B cell (primary cell): ENCODE measurements around the gene ITGB6. TPM values are rescaled to one million over a fixed set of nuclear protein-coding genes. Genes with fewer than 3 reads are reported as not detected.

Source experiments
- ATAC-seq: fragments of 200-7000 bp; cut with Tn5 transposase; one replicate; pipeline ENCODE4 v1.10.0; 2021; ENCODE audit warnings: low read depth, mild to moderate bottlenecking, moderate number of reproducible peaks, moderate library complexity
- CTCF ChIA-PET: fragments of 350-600 bp; sonication (Branson Sonifier 250); formaldehyde crosslinking; loops from one replicate; lab custom pipeline; 2021; ENCODE audit warnings: antibody characterized with exemption, inconsistent platforms; lab: Charles Lee
- POLR2A ChIA-PET: fragments of 350-600 bp; sonication (Branson Sonifier 250); formaldehyde crosslinking; loops from one replicate; lab custom pipeline; 2021; ENCODE audit warnings: antibody characterized with exemption; lab: Charles Lee
- DNase-seq: peaks from one replicate; pipeline ENCODE4 v3.0.0; 2013
- H2AFZ ChIP-seq: 2 replicates; pipeline ENCODE4 v1.6.1; 2012; ENCODE audit warnings: mild to moderate bottlenecking, low read depth, low read length; ENCODE audit not compliant: insufficient read depth, poor library complexity, severe bottlenecking
- H3K27ac ChIP-seq, 2 donors: 1 replicate in 1 of 2; 2 replicates in 1 of 2; pipeline ENCODE4 v1.5.1; 2012 to 2013; ENCODE audit warnings: low read length in 2 of 2, mild to moderate bottlenecking in 2 of 2, moderate library complexity in 1 of 2
- H3K27me3 ChIP-seq, 4 experiments: fragments of 200-600 bp in 1 of 4; sonication (generic) in 1 of 4; replicated peaks in 1 of 4; 1 replicate in 2 of 4; 2 replicates in 2 of 4; pipeline versions ENCODE4 v1.6.1 to v1.7.0; 2013 to 2016; ENCODE audit warnings: low read length in 3 of 4, mild to moderate bottlenecking in 2 of 4, mixed read lengths in 1 of 4, moderate library complexity in 1 of 4; ENCODE audit not compliant: insufficient read depth in 4 of 4, control insufficient read depth in 3 of 4; ENCODE audit errors: control extremely low read depth in 1 of 4
- H3K36me3 ChIP-seq, 2 experiments: replicated peaks in 1 of 2; 1 replicate in 1 of 2; 2 replicates in 1 of 2; pipeline versions ENCODE4 v1.6.1 to v1.7.1; 2013; ENCODE audit warnings: low read length in 1 of 2; ENCODE audit not compliant: insufficient read depth in 2 of 2, control insufficient read depth in 1 of 2; ENCODE audit errors: control extremely low read depth in 1 of 2, extremely low read depth in 1 of 2
- H3K4me1 ChIP-seq, 2 donors: fragments of 200-600 bp in 1 of 2; sonication (generic) in 1 of 2; 1 replicate in 1 of 2; 2 replicates in 1 of 2; pipeline versions ENCODE4 v1.5.1 to v1.6.1; 2013 to 2017; ENCODE audit warnings: low read length in 2 of 2; ENCODE audit not compliant: control insufficient read depth in 2 of 2, insufficient read depth in 2 of 2
- H3K4me2 ChIP-seq: replicated peaks from 2 replicates; pipeline ENCODE3; 2012; ENCODE audit warnings: mild to moderate bottlenecking, low read depth, low read length; ENCODE audit not compliant: poor library complexity, severe bottlenecking
- H3K4me3 ChIP-seq, 5 experiments: fragments of 200-600 bp in 1 of 5; sonication (generic) in 1 of 5; 1 replicate in 3 of 5; 2 replicates in 2 of 5; pipeline versions ENCODE4 v1.5.1 to v1.7.0; 2011 to 2016; ENCODE audit warnings: low read length in 4 of 5, mild to moderate bottlenecking in 4 of 5, low read depth in 2 of 5, control low read depth in 1 of 5, moderate library complexity in 1 of 5; ENCODE audit not compliant: insufficient read depth in 1 of 5; ENCODE audit errors: control extremely low read depth in 1 of 5, extremely low read depth in 1 of 5
- H3K79me2 ChIP-seq: fragments of 200-600 bp; sonication (generic); one replicate; pipeline ENCODE4 v1.6.0; 2016; ENCODE audit warnings: low read length; ENCODE audit not compliant: control insufficient read depth, insufficient read depth
- H3K9ac ChIP-seq: fragments of 200-600 bp; sonication (generic); 2 replicates; pipeline ENCODE4 v1.6.1; 2017; ENCODE audit warnings: mild to moderate bottlenecking, low read length, moderate library complexity
- H3K9me3 ChIP-seq, 3 donors: one replicate each; pipeline versions ENCODE4 v1.6.1 to v1.7.1; 2013; ENCODE audit warnings: low read length in 2 of 3; ENCODE audit not compliant: control insufficient read depth in 2 of 3, insufficient read depth in 1 of 3; ENCODE audit errors: control extremely low read depth in 1 of 3
- H4K20me1 ChIP-seq: 2 replicates; pipeline ENCODE4 v1.6.0; 2012; ENCODE audit warnings: mild to moderate bottlenecking, low read length; ENCODE audit not compliant: insufficient read depth, control insufficient read depth, poor library complexity, severe bottlenecking
- H3K27ac Mint-ChIP-seq: one replicate; pipeline ENCODE4 v1.8.0; 2021; ENCODE audit warnings: mixed read lengths
- H3K27me3 Mint-ChIP-seq: one replicate; pipeline ENCODE4 v1.8.0; 2021; ENCODE audit warnings: mixed read lengths
- H3K4me1 Mint-ChIP-seq: one replicate; pipeline ENCODE4 v1.8.0; 2021; ENCODE audit warnings: mixed read lengths
- H3K4me3 Mint-ChIP-seq: one replicate; pipeline ENCODE4 v1.8.0; 2021; ENCODE audit warnings: mixed read lengths
- H3K9me3 Mint-ChIP-seq: one replicate; pipeline ENCODE4 v1.8.0; 2022; ENCODE audit warnings: mixed read lengths; ENCODE audit not compliant: insufficient read depth
- CTCF ChIP-seq: fragments of 200-600 bp; IDR thresholded peaks from one replicate; pipeline ENCODE4 v1.8.0; 2022; ENCODE audit warnings: antibody characterized with exemption, mild to moderate bottlenecking
- EZH2 ChIP-seq: IDR thresholded peaks from 2 replicates; pipeline ENCODE4 v1.6.1; 2012; ENCODE audit warnings: borderline replicate concordance, low read depth, mild to moderate bottlenecking, moderate library complexity, low read length; ENCODE audit not compliant: insufficient read depth, poor library complexity, severe bottlenecking
- WGBS: methylation state at CpG from one replicate; pipeline ENCODE4 v1.1.5; 2013; ENCODE audit warnings: missing lambda C conversion rate; ENCODE audit not compliant: insufficient coverage; 5-methylcytosine and 5-hydroxymethylcytosine counted together
- intact Hi-C: fragments of 100-400 bp; cut with micrococcal nuclease; formaldehyde crosslinking; loops from one replicate; pipeline ENCODE4 v1.10.0; 2022
- polyA plus RNA-seq: library from polyadenylated mRNA; depleted of rRNA; stranded (reverse); fragments of >200 nt; gene quantifications from 2 replicates; pipeline ENCODE4 v1.2.3, GENCODE V29; 2012
- total RNA-seq, 2 donors: library from RNA; stranded (reverse); fragments of 120-200 nt in 1 of 2; gene quantifications; 1 replicate in 1 of 2; 2 replicates in 1 of 2; pipeline versions ENCODE4 v1.2.3 to v1.2.4, GENCODE V29; 2013 to 2022

Gene ITGB6
- total and polyA plus RNA-seq, 2 donors (not counting 1 experiment from before 2014, with no cell fraction given) = not detected

GRCh38 chr2:160139991-160140390 is 60.1 kb downstream of the ITGB6 start:
- H3K27ac ChIP-seq = no peak overlapping the region
- Mint-ChIP-seq H3K9me3 (no peaks in the 10 kb centered on the region), H3K27me3 (peaks cover 5% of the 10 kb centered on the region), H3K4me3 (no peak overlapping the region), H3K4me1 (no peaks in the 10 kb centered on the region), H3K27ac (no peak overlapping the region)
- no peak overlapping the region for H3K4me3 ChIP-seq
- no peaks in the 10 kb centered on the region for H3K79me2 ChIP-seq
- no peaks in the 10 kb centered on the region for H3K4me1 ChIP-seq
- H3K9me3 ChIP-seq = no peaks in the 10 kb centered on the region
- H2AFZ ChIP-seq = no peak overlapping the region
- WGBS = 100% methylated on average over 1 of the region's 1 CpG
- ChIA-PET POLR2A (no interaction called here), CTCF (no interaction called here)
- no peaks in the 10 kb centered on the region for H4K20me1 ChIP-seq
- peaks cover 0 to 2% (median 0%) of the 10 kb centered on the region in 4 experiments for H3K27me3 ChIP-seq
- H3K9ac ChIP-seq = no peak overlapping the region
- intact Hi-C loops = no loop called here
- TF ChIP-seq CTCF (no peak), EZH2 (no peak)
- H3K36me3 ChIP-seq = no peaks in the 10 kb centered on the region
- DNase-seq (no peak), ATAC-seq (no peak)
- H3K4me2 ChIP-seq = no peak overlapping the region

GRCh38 chr2:160139350-160139749 is 60.7 kb downstream of the ITGB6 start:
- no peaks in the 10 kb centered on the region for H3K4me1 ChIP-seq
- H3K9ac ChIP-seq = no peak overlapping the region
- no peak for TF ChIP-seq CTCF
- no peak for TF ChIP-seq EZH2
- no peaks in the 10 kb centered on the region for H3K79me2 ChIP-seq
- H2AFZ ChIP-seq = no peak overlapping the region
- no peaks in the 10 kb centered on the region for H3K36me3 ChIP-seq
- Mint-ChIP-seq H3K27me3 (peaks cover 5% of the 10 kb centered on the region), H3K27ac (no peak overlapping the region), H3K4me3 (no peak overlapping the region), H3K4me1 (no peaks in the 10 kb centered on the region), H3K9me3 (no peaks in the 10 kb centered on the region)
- peaks cover 0 to 2% (median 0%) of the 10 kb centered on the region in 4 experiments for H3K27me3 ChIP-seq
- ATAC-seq (no peak), DNase-seq (no peak)
- no peak overlapping the region for H3K4me3 ChIP-seq
- no peaks in the 10 kb centered on the region for H4K20me1 ChIP-seq
- no peak overlapping the region for H3K4me2 ChIP-seq
- POLR2A ChIA-PET = no interaction called here
- H3K9me3 ChIP-seq = no peaks in the 10 kb centered on the region
- no peak overlapping the region for H3K27ac ChIP-seq
- CTCF ChIA-PET = no interaction called here
- intact Hi-C loops = no loop called here
